ENCODE results near the gene LEPROT.

GRCh38 chr1:65471213-65471833 is 50.9 kb downstream of the LEPROT start:
- TF ChIP-seq CTCF (IDR thresholded peaks at IDR 0.05) (no peak), ZNF263 (CRISPR knock-in tag; IDR thresholded peaks at IDR 0.05; ENCODE audit: low read depth) (no peak), HMGA2 (CRISPR knock-in tag; IDR thresholded peaks at IDR 0.05) (no peak), NFYB (CRISPR knock-in tag; conservative IDR thresholded peaks at IDR 0.05; ENCODE audit: low read depth) (no peak), ATF6 (CRISPR knock-in tag; IDR thresholded peaks at IDR 0.05) (no peak), ZNF512 (CRISPR knock-in tag; IDR thresholded peaks at IDR 0.05; ENCODE audit: borderline replicate concordance) (no peak)
- TF ChIP-seq, protein P1, sequence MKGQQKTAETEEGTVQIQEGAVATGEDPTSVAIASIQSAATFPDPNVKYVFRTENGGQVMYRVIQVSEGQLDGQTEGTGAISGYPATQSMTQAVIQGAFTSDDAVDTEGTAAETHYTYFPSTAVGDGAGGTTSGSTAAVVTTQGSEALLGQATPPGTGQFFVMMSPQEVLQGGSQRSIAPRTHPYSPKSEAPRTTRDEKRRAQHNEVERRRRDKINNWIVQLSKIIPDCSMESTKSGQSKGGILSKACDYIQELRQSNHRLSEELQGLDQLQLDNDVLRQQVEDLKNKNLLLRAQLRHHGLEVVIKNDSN (CRISPR knock-in tag; IDR thresholded peaks at IDR 0.05) = no peak
